Activated CD4-positive, CD25-positive, alpha-beta regulatory T cell (primary cell): ENCODE results near the gene FAM153A.
"Not testable (repeated sequence)": the region's sequence is repeated elsewhere in the genome, so short reads cannot be mapped to it uniquely, and the experiment has no call there.

ENCODE experiments used
- DNase-seq, 4 experiments: peaks; one replicate each; lab custom pipeline; 2025; lab: John Stamatoyannopoulos, UW

The FAM153A gene

GRCh38 chr5:177724858-177725257, 57.8 kb downstream of the FAM153A start:
- not testable (repeated sequence) for DNase-seq

- not testable (repeated sequence) for DNase-seq
These were observed 58.7 kb downstream of the FAM153A start for GRCh38 chr5:177723831-177724485.

GRCh38 chr5:177722829-177723228, 59.9 kb downstream of the FAM153A start:
- DNase-seq = not testable (repeated sequence)

- DNase-seq = not testable (repeated sequence)
These were observed 62.7 kb downstream of the FAM153A start for GRCh38 chr5:177719989-177720388.

- not testable (repeated sequence) for DNase-seq
These were observed 67.3 kb downstream of the FAM153A start for GRCh38 chr5:177715423-177715822.

GRCh38 chr5:177696100-177696499, 86.6 kb downstream of the FAM153A start:
- DNase-seq = not testable (repeated sequence)

- DNase-seq = not testable (repeated sequence)
These were observed 87.3 kb downstream of the FAM153A start for GRCh38 chr5:177695356-177695930.

GRCh38 chr5:177694518-177694835, 88.2 kb downstream of the FAM153A start:
- not testable (repeated sequence) for DNase-seq

- DNase-seq = not testable (repeated sequence)
These were observed 88.8 kb downstream of the FAM153A start for GRCh38 chr5:177693671-177694517.

- DNase-seq = not testable (repeated sequence)
These were observed 89.7 kb downstream of the FAM153A start for GRCh38 chr5:177692969-177693368.

- DNase-seq = not testable (repeated sequence)
These were observed 90.2 kb downstream of the FAM153A start for GRCh38 chr5:177692507-177692906.

GRCh38 chr5:177689011-177689610, 93.6 kb downstream of the FAM153A start:
- not testable (repeated sequence) for DNase-seq

- DNase-seq = not testable (repeated sequence)
These were observed 94.6 kb downstream of the FAM153A start for GRCh38 chr5:177688091-177688490.

GRCh38 chr5:177681920-177682319, 100.8 kb downstream of the FAM153A start:
- not testable (repeated sequence) for DNase-seq
